Thoracic aorta (tissue), 2 donors: ENCODE results near the gene IFI30. TPM values are rescaled to one million over a fixed set of nuclear protein-coding genes. Genes with fewer than 3 reads are reported as not detected.

Source experiments
- ATAC-seq: fragments of 150-250 bp; one replicate; pipeline ENCODE4 v1.8.0; 2017; ENCODE audit warnings: low read depth; ENCODE audit not compliant: insufficient number of reproducible peaks, low FRiP score
- DNase-seq: peaks from one replicate; pipeline ENCODE4 v3.0.0-alpha.2; 2020; ENCODE audit warnings: low spot score
- H3K27ac ChIP-seq, 2 donors: fragments of 200-600 bp; sonication (generic); 1 replicate in 1 of 2; 2 replicates in 1 of 2; pipeline ENCODE4 v1.5.1; 2016; ENCODE audit warnings: mild to moderate bottlenecking in 2 of 2, moderate library complexity in 2 of 2
- H3K27me3 ChIP-seq: fragments of 200-600 bp; sonication (generic); replicated peaks from 2 replicates; pipeline ENCODE4 v1.6.0; 2016; ENCODE audit warnings: mild to moderate bottlenecking; ENCODE audit not compliant: insufficient read depth
- H3K36me3 ChIP-seq: fragments of 200-600 bp; sonication (generic); one replicate; pipeline ENCODE4 v1.5.1; 2016
- H3K4me1 ChIP-seq, 2 donors: fragments of 200-600 bp; sonication (generic); 1 replicate in 1 of 2; 2 replicates in 1 of 2; pipeline versions ENCODE4 v1.5.1 to v1.6.0; 2016; ENCODE audit warnings: low read depth in 2 of 2, mild to moderate bottlenecking in 1 of 2; ENCODE audit not compliant: control insufficient read depth in 1 of 2
- H3K4me3 ChIP-seq: fragments of 200-600 bp; sonication (generic); 2 replicates; pipeline ENCODE4 v1.5.1; 2016; ENCODE audit warnings: mild to moderate bottlenecking
- H3K9me3 ChIP-seq: fragments of 200-600 bp; sonication (generic); 2 replicates; pipeline ENCODE4 v1.5.1; 2016
- total RNA-seq, 2 donors: library from RNA; depleted of rRNA; stranded (reverse); fragments of >200 nt; gene quantifications; one replicate each; pipeline versions ENCODE4 v1.1.0 to v1.2.3, GENCODE V29; 2016
- TF ChIP-seq, protein P1 (sequence below): fragments of 200-600 bp; sonication (generic); IDR thresholded peaks from one replicate; pipeline ENCODE4 v1.5.1; 2019; ENCODE audit warnings: antibody characterized with exemption

IFI30 gene
- total RNA-seq, 2 donors from 2014 or later, result 59.4 to 72.3 TPM

DNA sequence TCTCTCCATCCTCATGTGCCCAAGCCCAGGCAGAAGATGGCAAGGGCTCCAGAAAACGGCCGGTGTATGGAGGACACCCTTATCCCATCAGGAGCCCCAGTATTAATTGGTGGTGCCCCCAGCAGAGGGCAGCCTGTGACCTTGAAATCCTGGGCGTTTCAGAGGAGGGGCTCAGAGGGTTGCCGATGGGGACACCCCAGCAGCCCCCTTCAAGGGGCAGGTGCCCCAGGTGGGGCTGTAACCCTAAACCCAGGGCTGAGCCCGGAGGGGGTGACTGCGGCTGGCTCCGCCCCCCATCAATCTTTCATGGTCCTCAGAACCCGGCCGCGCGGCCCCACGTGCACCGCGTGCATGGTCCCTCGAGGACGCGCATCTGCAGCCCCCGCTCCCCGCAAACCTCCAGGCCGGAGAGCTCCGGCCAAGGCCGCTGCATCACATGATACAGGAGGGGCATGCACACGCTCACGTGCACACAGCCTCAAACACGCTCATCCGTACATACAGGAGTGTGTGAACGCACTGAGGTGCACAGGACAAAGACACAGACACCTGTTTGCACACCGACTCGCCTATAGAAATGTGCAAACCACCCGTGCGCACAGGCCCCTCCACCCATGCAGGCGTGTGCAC, 29.3 kb downstream of the IFI30 start:
- H3K4me1 ChIP-seq, result peaks cover 8 to 19% of the 10 kb centered on the region in 2 donors
- H3K4me3 ChIP-seq, result peak overlapping the region; percentile 91
- no peaks in the 10 kb centered on the region for H3K36me3 ChIP-seq
- ATAC-seq, result no peak
- DNase-seq, result no peak
- no peaks in the 10 kb centered on the region for H3K9me3 ChIP-seq
- H3K27me3 ChIP-seq, result no peaks in the 10 kb centered on the region
- no peak overlapping the region for H3K27ac ChIP-seq
- TF ChIP-seq, protein P1, sequence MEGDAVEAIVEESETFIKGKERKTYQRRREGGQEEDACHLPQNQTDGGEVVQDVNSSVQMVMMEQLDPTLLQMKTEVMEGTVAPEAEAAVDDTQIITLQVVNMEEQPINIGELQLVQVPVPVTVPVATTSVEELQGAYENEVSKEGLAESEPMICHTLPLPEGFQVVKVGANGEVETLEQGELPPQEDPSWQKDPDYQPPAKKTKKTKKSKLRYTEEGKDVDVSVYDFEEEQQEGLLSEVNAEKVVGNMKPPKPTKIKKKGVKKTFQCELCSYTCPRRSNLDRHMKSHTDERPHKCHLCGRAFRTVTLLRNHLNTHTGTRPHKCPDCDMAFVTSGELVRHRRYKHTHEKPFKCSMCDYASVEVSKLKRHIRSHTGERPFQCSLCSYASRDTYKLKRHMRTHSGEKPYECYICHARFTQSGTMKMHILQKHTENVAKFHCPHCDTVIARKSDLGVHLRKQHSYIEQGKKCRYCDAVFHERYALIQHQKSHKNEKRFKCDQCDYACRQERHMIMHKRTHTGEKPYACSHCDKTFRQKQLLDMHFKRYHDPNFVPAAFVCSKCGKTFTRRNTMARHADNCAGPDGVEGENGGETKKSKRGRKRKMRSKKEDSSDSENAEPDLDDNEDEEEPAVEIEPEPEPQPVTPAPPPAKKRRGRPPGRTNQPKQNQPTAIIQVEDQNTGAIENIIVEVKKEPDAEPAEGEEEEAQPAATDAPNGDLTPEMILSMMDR, result no peak

DNA sequence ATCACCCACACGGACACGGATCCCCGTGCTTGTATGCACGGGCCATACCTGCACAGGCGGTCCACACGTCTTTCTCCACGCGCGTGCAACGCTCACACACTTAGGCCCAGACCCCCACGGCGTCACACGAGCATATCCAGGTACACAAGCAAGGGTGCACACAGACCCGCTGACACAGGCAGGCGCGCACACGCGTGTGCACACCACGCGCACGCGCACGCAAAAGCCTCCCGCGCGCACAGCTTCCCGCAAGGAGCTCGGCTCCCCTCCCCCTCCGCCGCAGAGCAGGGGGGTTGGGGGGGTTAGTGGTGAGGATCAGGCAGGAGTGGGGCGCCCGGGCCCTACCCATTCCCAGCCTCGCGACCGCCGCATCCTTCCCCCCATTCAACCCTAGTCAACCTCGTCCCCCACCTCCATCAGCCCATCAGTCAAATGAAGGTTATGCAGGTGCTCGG, 29.8 kb downstream of the IFI30 start:
- TF ChIP-seq, protein P1, result no peak
- H3K36me3 ChIP-seq, result no peaks in the 10 kb centered on the region
- no peak overlapping the region for H3K27ac ChIP-seq
- ATAC-seq (no peak), DNase-seq (no peak)
- no peaks in the 10 kb centered on the region for H3K9me3 ChIP-seq
- no peaks in the 10 kb centered on the region for H3K27me3 ChIP-seq
- peaks cover 8 to 19% of the 10 kb centered on the region in 2 donors for H3K4me1 ChIP-seq
- H3K4me3 ChIP-seq, result peak overlapping the region; percentile 91

DNA sequence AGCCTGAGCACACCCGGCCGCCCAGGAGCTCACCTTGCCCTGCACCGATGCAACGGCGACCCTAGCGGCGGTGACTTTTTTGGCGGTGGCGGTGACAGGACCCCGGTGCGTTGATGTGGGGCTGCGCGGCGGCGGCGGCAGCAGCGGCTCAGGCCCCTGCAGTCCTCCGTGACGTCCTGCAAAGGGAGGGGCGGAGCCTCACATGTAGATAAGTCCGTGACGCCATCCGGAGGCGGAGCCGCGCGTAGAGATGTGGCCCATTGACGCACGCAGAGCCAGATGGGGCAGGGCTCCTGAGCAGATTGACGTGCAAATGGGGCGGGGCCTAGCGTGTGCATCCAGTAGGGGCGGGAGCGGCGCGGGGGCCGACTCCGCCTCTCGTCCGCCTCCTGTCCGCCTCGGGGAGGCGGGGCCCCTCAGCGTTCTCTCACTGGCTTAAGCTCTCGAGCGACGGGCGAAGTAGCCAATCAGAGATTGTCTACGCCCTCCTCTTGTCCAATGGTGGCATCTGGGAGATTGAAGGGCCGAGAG, 30.3 kb downstream of the IFI30 start, which contains the start of gene RAB3A:
RAB3A (minus strand) TSS at position 180 of the 531 bp plus-strand sequence. CDS start 1,302 bp downstream, outside the sequence.
- TF ChIP-seq, protein P1, result no peak
- Histone ChIP-seq H3K27ac (peak within 1 kb of the TSS; percentile 90 to 91), H3K4me1 (peaks cover 8 to 19% of the 10 kb centered on the region in 2 donors), H3K4me3 (peak within 1 kb of the TSS; percentile 91), H3K9me3 (no peaks in the 10 kb centered on the region), H3K36me3 (no peaks in the 10 kb centered on the region), H3K27me3 (no peaks in the 10 kb centered on the region)
- DNase-seq (peak; percentile 100), ATAC-seq (peak; percentile 94)

DNA sequence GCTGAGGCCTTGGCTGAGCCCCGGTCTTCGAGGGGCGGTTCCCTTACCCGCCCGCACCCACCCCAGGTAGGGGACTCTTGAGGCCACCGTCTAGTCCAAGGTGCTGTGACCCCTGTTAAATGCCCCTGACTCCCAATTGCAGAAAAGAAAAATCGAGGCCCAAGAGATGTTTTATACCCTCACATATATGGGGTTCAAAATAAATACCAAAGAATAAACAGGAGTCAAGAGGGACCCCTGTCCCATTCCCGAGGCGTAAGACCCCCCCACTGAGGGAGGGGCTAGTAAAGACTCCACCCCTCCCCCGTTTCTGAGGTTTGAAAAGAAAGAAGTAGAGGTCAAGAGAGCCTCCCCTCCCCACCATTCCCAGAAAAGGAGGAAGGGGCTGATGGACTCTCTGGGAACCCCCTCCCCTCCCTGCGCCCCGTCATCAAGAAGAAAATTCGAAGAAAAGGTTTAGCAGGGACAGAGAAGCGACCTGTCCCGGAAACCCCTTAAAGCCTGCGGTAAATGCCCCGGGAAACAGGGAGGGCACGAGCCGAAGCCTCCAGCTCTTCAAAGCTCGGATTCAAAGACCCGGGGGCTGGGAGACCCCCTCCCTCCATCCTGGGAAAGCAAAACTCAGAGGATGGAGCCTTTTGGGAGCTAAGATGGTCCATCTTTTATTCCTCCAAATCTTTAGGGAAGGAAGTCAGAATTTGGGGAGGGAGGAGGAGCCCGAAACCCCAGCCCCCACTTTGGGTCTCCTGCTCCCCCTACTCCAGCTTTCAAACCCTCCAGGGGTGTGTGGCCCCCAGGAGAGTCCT, 31.0 kb downstream of the IFI30 start:
- TF ChIP-seq, protein P1, result no peak
- Histone ChIP-seq H3K4me3 (peak overlapping the region; percentile 85), H3K27ac (peak overlapping the region; percentile 90 to 91), H3K4me1 (peaks cover 8 to 19% of the 10 kb centered on the region in 2 donors), H3K9me3 (no peaks in the 10 kb centered on the region), H3K36me3 (no peaks in the 10 kb centered on the region), H3K27me3 (no peaks in the 10 kb centered on the region)
- ATAC-seq, result peak; percentile 39
- no peak for DNase-seq
